Neural cell (in vitro differentiated cells): ENCODE data around the gene PRIM1. TPM values are rescaled to one million over a fixed set of nuclear protein-coding genes. Genes with fewer than 3 reads are reported as not detected.

Experiments
- H2AFZ ChIP-seq: fragments of 200-600, 300-800 bp; sonication (generic), shearing (Covaris generic); 2 replicates; pipeline ENCODE4 v1.6.0; 2014; ENCODE audit warnings: low read depth, mild to moderate bottlenecking, antibody characterized with exemption, low read length, moderate library complexity
- H3F3A ChIP-seq: fragments of 200-600 bp; shearing (Covaris generic); 2 replicates; pipeline ENCODE4 v1.6.1; 2016; ENCODE audit warnings: mild to moderate bottlenecking, moderate library complexity, mixed read lengths, antibody characterized with exemption, low read length; ENCODE audit not compliant: insufficient read depth, poor library complexity, severe bottlenecking
- H3K27ac ChIP-seq: fragments of 200-600, 300-800 bp; sonication (generic), shearing (Covaris generic); 2 replicates; pipeline ENCODE4 v1.5.1; 2014; ENCODE audit warnings: mild to moderate bottlenecking, low read length, moderate library complexity
- H3K27me3 ChIP-seq: fragments of 300-800, 200-600 bp; sonication (generic), shearing (Covaris generic); 2 replicates; pipeline ENCODE4 v1.6.0; 2014; ENCODE audit warnings: mild to moderate bottlenecking, low read depth, low read length, moderate library complexity; ENCODE audit not compliant: insufficient read depth
- H3K36me3 ChIP-seq: fragments of 300-800, 200-600 bp; sonication (generic), shearing (Covaris generic); 2 replicates; pipeline ENCODE4 v1.5.1; 2014; ENCODE audit warnings: mild to moderate bottlenecking, antibody characterized with exemption, low read length, moderate library complexity; ENCODE audit not compliant: insufficient read depth
- H3K4me2 ChIP-seq: fragments of 300-800, 200-600 bp; sonication (generic), shearing (Covaris generic); 2 replicates; pipeline ENCODE4 v1.6.0; 2014; ENCODE audit warnings: mild to moderate bottlenecking, low read length
- H3K4me3 ChIP-seq: fragments of 300-800, 200-600 bp; sonication (generic), shearing (Covaris generic); 2 replicates; pipeline ENCODE4 v1.5.1; 2014; ENCODE audit warnings: mild to moderate bottlenecking, low read length, moderate library complexity
- H3K79me2 ChIP-seq: fragments of 200-600 bp; shearing (Covaris generic); replicated peaks from 2 replicates; pipeline ENCODE4 v1.6.0; 2014; ENCODE audit warnings: mild to moderate bottlenecking, low read length, moderate library complexity; ENCODE audit not compliant: insufficient read depth
- H3K9ac ChIP-seq: fragments of 300-800, 200-600 bp; sonication (generic), shearing (Covaris generic); 2 replicates; pipeline ENCODE4 v1.6.1; 2016; ENCODE audit warnings: mild to moderate bottlenecking, low read length, mixed read lengths
- H3K9me2 ChIP-seq: fragments of 200-600 bp; shearing (Covaris generic); 2 replicates; pipeline ENCODE4 v1.6.1; 2016; ENCODE audit warnings: mild to moderate bottlenecking, low read length, mixed read lengths; ENCODE audit not compliant: insufficient read depth
- H3K9me3 ChIP-seq: fragments of 200-600, 300-800 bp; sonication (generic), shearing (Covaris generic); 2 replicates; pipeline ENCODE4 v1.6.1; 2016; ENCODE audit warnings: mild to moderate bottlenecking, mixed run types, low read length, moderate library complexity, mixed read lengths
- H4K20me1 ChIP-seq: fragments of 200-600 bp; shearing (Covaris generic); 2 replicates; pipeline ENCODE4 v1.6.1; 2016; ENCODE audit warnings: mild to moderate bottlenecking, mixed run types; ENCODE audit not compliant: insufficient read depth
- CTCF ChIP-seq: fragments of 450-650 bp; IDR thresholded peaks from 2 replicates; pipeline ENCODE4 v1.5.1; 2014; ENCODE audit warnings: antibody characterized with exemption, mild to moderate bottlenecking, moderate library complexity; ENCODE audit not compliant: poor library complexity, severe bottlenecking
- EP300 ChIP-seq: fragments of 450-650 bp; conservative IDR thresholded peaks from 2 replicates; pipeline ENCODE4 v1.6.1; 2014; ENCODE audit warnings: antibody characterized with exemption, mild to moderate bottlenecking, moderate library complexity; ENCODE audit not compliant: poor library complexity, severe bottlenecking
- EZH2 ChIP-seq: fragments of 200-600, 300-800 bp; shearing (Covaris generic), sonication (generic); IDR thresholded peaks from 2 replicates; pipeline ENCODE4 v1.6.1; 2014; ENCODE audit warnings: antibody characterized with exemption, low read length, borderline replicate concordance, mild to moderate bottlenecking; ENCODE audit not compliant: insufficient read depth, poor library complexity, severe bottlenecking
- MXI1 ChIP-seq: fragments of 450-650 bp; conservative IDR thresholded peaks from 2 replicates; pipeline ENCODE4 v1.6.1; 2014; ENCODE audit warnings: antibody characterized with exemption, mild to moderate bottlenecking; ENCODE audit not compliant: poor library complexity, severe bottlenecking
- POLR2AphosphoS5 ChIP-seq: IDR thresholded peaks from 2 replicates; pipeline ENCODE4 v1.6.1; 2012
- RAD21 ChIP-seq: fragments of 450-650 bp; conservative IDR thresholded peaks from 2 replicates; pipeline ENCODE4 v1.6.1; 2014; ENCODE audit warnings: antibody characterized with exemption, mild to moderate bottlenecking, moderate library complexity
- REST ChIP-seq: IDR thresholded peaks from 2 replicates; pipeline ENCODE4 v1.6.1; 2012; ENCODE audit warnings: borderline replicate concordance
- SMC3 ChIP-seq: fragments of 450-650 bp; conservative IDR thresholded peaks from 2 replicates; pipeline ENCODE4 v1.6.1; 2014; ENCODE audit warnings: antibody characterized with exemption, mild to moderate bottlenecking, moderate library complexity; ENCODE audit not compliant: poor library complexity
- TAF1 ChIP-seq: IDR thresholded peaks from 2 replicates; pipeline ENCODE4 v1.6.1; 2012; ENCODE audit warnings: low read depth
- polyA plus RNA-seq: library from polyadenylated mRNA; depleted of rRNA; stranded (reverse); fragments of >200 nt; gene quantifications from 2 replicates; pipeline ENCODE4 v1.2.3, GENCODE V29; 2014

PRIM1 gene
- polyA plus RNA-seq, 1 donor from 2014 or later = 36.1 TPM

DNA sequence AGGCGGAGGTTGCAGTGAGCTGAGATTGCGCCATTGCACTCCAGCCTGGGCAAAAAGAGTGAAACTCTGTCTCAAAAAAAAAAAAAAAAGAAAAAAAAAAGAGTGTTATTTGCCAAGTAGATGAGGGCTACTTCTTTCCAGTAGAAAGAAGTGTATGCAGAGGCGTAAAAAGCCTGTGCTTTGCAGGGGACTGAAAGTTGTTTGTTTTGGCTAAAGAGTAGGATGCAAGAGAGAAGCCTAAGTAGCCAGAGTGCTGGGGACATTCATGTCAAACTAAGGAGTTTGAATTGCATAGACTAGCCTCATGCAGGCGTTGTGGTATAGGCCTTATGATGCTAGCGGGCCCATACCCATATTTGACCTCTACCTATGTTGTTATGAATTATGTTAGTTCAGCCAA is 20.5 kb upstream of the PRIM1 start:
- no peaks in the 10 kb centered on the region for H3F3A ChIP-seq
- H3K27ac ChIP-seq = no peak overlapping the region
- no peaks in the 10 kb centered on the region for H3K27me3 ChIP-seq
- no peaks in the 10 kb centered on the region for H3K9me3 ChIP-seq
- no peaks in the 10 kb centered on the region for H3K79me2 ChIP-seq
- no peaks in the 10 kb centered on the region for H3K36me3 ChIP-seq
- no peak overlapping the region for H3K9ac ChIP-seq
- H3K9me2 ChIP-seq = no peaks in the 10 kb centered on the region
- H4K20me1 ChIP-seq = no peaks in the 10 kb centered on the region
- no peak overlapping the region for H2AFZ ChIP-seq
- no peak for TF ChIP-seq RAD21
- TF ChIP-seq EZH2 = no peak
- no peak for TF ChIP-seq SMC3
- TF ChIP-seq TAF1 = no peak
- no peak for TF ChIP-seq MXI1
- TF ChIP-seq REST = no peak
- TF ChIP-seq POLR2AphosphoS5 = no peak
- no peak for TF ChIP-seq EP300
- H3K4me3 ChIP-seq = no peak overlapping the region
- no peak overlapping the region for H3K4me2 ChIP-seq

- Histone ChIP-seq H3K27ac (no peak overlapping the region), H3K9me3 (no peaks in the 10 kb centered on the region), H2AFZ (no peak overlapping the region), H4K20me1 (no peaks in the 10 kb centered on the region), H3K27me3 (no peaks in the 10 kb centered on the region), H3K4me2 (no peak overlapping the region), H3K9me2 (no peaks in the 10 kb centered on the region), H3K79me2 (no peaks in the 10 kb centered on the region), H3K36me3 (no peaks in the 10 kb centered on the region), H3K4me3 (no peak overlapping the region), H3K9ac (no peak overlapping the region), H3F3A (no peaks in the 10 kb centered on the region)
- no peak for TF ChIP-seq RAD21
- no peak for TF ChIP-seq MXI1
- TF ChIP-seq CTCF = no peak
- no peak for TF ChIP-seq TAF1
- TF ChIP-seq SMC3 = no peak
- no peak for TF ChIP-seq REST
- no peak for TF ChIP-seq EZH2
- no peak for TF ChIP-seq POLR2AphosphoS5
- TF ChIP-seq EP300 = no peak
Measured at GRCh38 chr12:56769868-56770267, 17.7 kb upstream of the PRIM1 start.
